H9 (cell line): ENCODE data around the gene NGRN. TPM values are rescaled to one million over a fixed set of nuclear protein-coding genes. Genes with fewer than 3 reads are reported as not detected.

Experiments
- DNase-seq: peaks from one replicate; pipeline ENCODE4 v3.0.0-alpha.2; 2017
- H2AFZ ChIP-seq: one replicate; pipeline ENCODE4 v1.6.1; 2013; ENCODE audit warnings: mild to moderate bottlenecking, low read length, control low read depth, moderate library complexity
- H2AK5ac ChIP-seq: 2 replicates; pipeline ENCODE4 v1.6.1; 2013; ENCODE audit warnings: low read length, control low read depth, mixed read lengths; ENCODE audit not compliant: insufficient read length
- H2BK120ac ChIP-seq: one replicate; pipeline ENCODE4 v1.6.1; 2013; ENCODE audit warnings: low read depth, mild to moderate bottlenecking, low read length, control low read depth, inconsistent platforms; ENCODE audit not compliant: poor library complexity, severe bottlenecking
- H2BK12ac ChIP-seq: 2 replicates; pipeline ENCODE4 v1.6.1; 2013; ENCODE audit warnings: low read length, control low read depth, mixed read lengths, low read depth; ENCODE audit not compliant: insufficient read length
- H2BK15ac ChIP-seq: 2 replicates; pipeline ENCODE4 v1.6.1; 2013; ENCODE audit warnings: low read depth, low read length, control low read depth
- H2BK20ac ChIP-seq: one replicate; pipeline ENCODE4 v1.6.1; 2013; ENCODE audit warnings: low read depth, mild to moderate bottlenecking, low read length, control low read depth, inconsistent platforms; ENCODE audit not compliant: poor library complexity, severe bottlenecking
- H2BK5ac ChIP-seq: 2 replicates; pipeline ENCODE4 v1.6.1; 2013; ENCODE audit warnings: low read length, control low read depth, mixed read lengths; ENCODE audit not compliant: insufficient read length
- H3K14ac ChIP-seq: 2 replicates; pipeline ENCODE4 v1.6.1; 2013; ENCODE audit warnings: low read length, control low read depth; ENCODE audit not compliant: insufficient read depth
- H3K18ac ChIP-seq: 2 replicates; pipeline ENCODE4 v1.6.1; 2013; ENCODE audit warnings: low read depth, mild to moderate bottlenecking, mixed read lengths, low read length, control low read depth; ENCODE audit not compliant: insufficient read length
- H3K23ac ChIP-seq: 2 replicates; pipeline ENCODE4 v1.6.1; 2013; ENCODE audit warnings: low read length, control low read depth, mixed read lengths, low read depth; ENCODE audit not compliant: insufficient read length
- H3K23me2 ChIP-seq: 2 replicates; pipeline ENCODE4 v1.6.1; 2013; ENCODE audit warnings: low read depth, mild to moderate bottlenecking, mixed read lengths, low read length, control low read depth; ENCODE audit not compliant: insufficient read length, poor library complexity, severe bottlenecking
- H3K27ac ChIP-seq: 2 replicates; pipeline ENCODE4 v1.5.1; 2013; ENCODE audit warnings: low read length, control low read depth, mixed read lengths, low read depth; ENCODE audit not compliant: insufficient read length
- H3K27me3 ChIP-seq: 2 replicates; pipeline ENCODE4 v1.6.1; 2013; ENCODE audit warnings: low read length, control low read depth, inconsistent platforms; ENCODE audit not compliant: insufficient read depth
- H3K4ac ChIP-seq: 2 replicates; pipeline ENCODE4 v1.6.1; 2013; ENCODE audit warnings: low read depth, mild to moderate bottlenecking, control low read depth, inconsistent platforms, low read length, moderate library complexity
- H3K4me1 ChIP-seq: 2 replicates; pipeline ENCODE4 v1.6.1; 2013; ENCODE audit warnings: low read length, control low read depth, inconsistent platforms; ENCODE audit not compliant: insufficient read depth
- H3K4me2 ChIP-seq: 2 replicates; pipeline ENCODE4 v1.6.1; 2013; ENCODE audit warnings: low read length, control low read depth, mixed read lengths; ENCODE audit not compliant: insufficient read length, insufficient read depth
- H3K56ac ChIP-seq: 2 replicates; pipeline ENCODE4 v1.6.1; 2013; ENCODE audit warnings: low read depth, mild to moderate bottlenecking, mixed read lengths, low read length, control low read depth; ENCODE audit not compliant: insufficient read length
- H3K79me1 ChIP-seq: 2 replicates; pipeline ENCODE4 v1.6.1; 2013; ENCODE audit warnings: low read depth, mild to moderate bottlenecking, moderate library complexity, low read length, control low read depth, inconsistent platforms; ENCODE audit not compliant: insufficient read depth, poor library complexity, severe bottlenecking
- H3K79me2 ChIP-seq: 2 replicates; pipeline ENCODE4 v1.6.1; 2013; ENCODE audit warnings: low read length, control low read depth, inconsistent platforms; ENCODE audit not compliant: insufficient read depth
- H3K9ac ChIP-seq: 2 replicates; pipeline ENCODE4 v1.6.1; 2013; ENCODE audit warnings: low read length, control low read depth, mixed read lengths; ENCODE audit not compliant: insufficient read length; ENCODE audit errors: extremely low read depth
- H3K9me3 ChIP-seq: one replicate; pipeline ENCODE4 v1.6.1; 2013; ENCODE audit warnings: low read depth, low read length, inconsistent platforms; ENCODE audit not compliant: control insufficient read depth
- H3T11ph ChIP-seq: one replicate; pipeline ENCODE4 v1.6.1; 2013; ENCODE audit warnings: mild to moderate bottlenecking, low read length, control low read depth, inconsistent platforms
- H4K20me1 ChIP-seq: one replicate; pipeline ENCODE4 v1.6.1; 2013; ENCODE audit not compliant: control insufficient read depth, insufficient read length, insufficient read depth
- H4K5ac ChIP-seq: 2 replicates; pipeline ENCODE4 v1.6.1; 2013; ENCODE audit warnings: low read depth, mild to moderate bottlenecking, mixed read lengths, low read length, control low read depth; ENCODE audit not compliant: insufficient read length
- H4K8ac ChIP-seq: replicated peaks from 2 replicates; pipeline ENCODE4 v1.6.1; 2013; ENCODE audit warnings: low read length, control low read depth, mixed read lengths, low read depth; ENCODE audit not compliant: insufficient read length
- H4K91ac ChIP-seq: 2 replicates; pipeline ENCODE4 v1.6.1; 2013; ENCODE audit warnings: low read depth, mild to moderate bottlenecking, moderate library complexity, mixed read lengths, low read length, control low read depth; ENCODE audit not compliant: insufficient read length
- H3K27ac Mint-ChIP-seq, 3 experiments: 2 replicates in 2 of 3; 3 replicates in 1 of 3; pipeline ENCODE4 v1.8.0; 2020 to 2021; ENCODE audit warnings: mixed read lengths in 3 of 3, mild to moderate bottlenecking in 1 of 3, moderate library complexity in 1 of 3
- H3K27me3 Mint-ChIP-seq: 2 replicates; pipeline ENCODE4 v1.8.0; 2021; ENCODE audit warnings: low read depth, mild to moderate bottlenecking, moderate library complexity, mixed read lengths
- H3K36me3 Mint-ChIP-seq, 3 experiments: 2 replicates in 2 of 3; 3 replicates in 1 of 3; pipeline ENCODE4 v1.8.0; 2020 to 2021; ENCODE audit warnings: low read depth in 3 of 3, mixed read lengths in 3 of 3; ENCODE audit not compliant: insufficient read depth in 1 of 3
- H3K4me1 Mint-ChIP-seq, 2 experiments: 2 replicates each; pipeline ENCODE4 v1.8.0; 2020; ENCODE audit warnings: mixed read lengths in 2 of 2
- H3K4me3 Mint-ChIP-seq, 2 experiments: 2 replicates in 1 of 2; 3 replicates in 1 of 2; pipeline ENCODE4 v1.8.0; 2020 to 2021; ENCODE audit warnings: mild to moderate bottlenecking in 2 of 2, mixed read lengths in 2 of 2, moderate library complexity in 1 of 2
- H3K9me3 Mint-ChIP-seq, 2 experiments: 2 replicates in 1 of 2; 3 replicates in 1 of 2; pipeline ENCODE4 v1.8.0; 2020; ENCODE audit warnings: mild to moderate bottlenecking in 2 of 2, mixed read lengths in 2 of 2, moderate library complexity in 1 of 2
- WGBS: extraction: QIAGEN DNeasy Blood & Tissue Kit; methylation state at CpG from one replicate; pipeline ENCODE4 v1.1.7; 2013; ENCODE audit warnings: missing lambda C conversion rate, low lambda C conversion rate, mixed read lengths; ENCODE audit not compliant: insufficient read length; ENCODE audit errors: extremely low coverage; 5-methylcytosine and 5-hydroxymethylcytosine counted together
- total RNA-seq: library from RNA; stranded (reverse); gene quantifications from 2 replicates; pipeline ENCODE4 v1.2.1, GENCODE V29; 2021
- TF ChIP-seq, protein P1 (sequence below): fragments of 200-600 bp; sonication (generic); conservative IDR thresholded peaks from 3 replicates; pipeline ENCODE4 v1.8.0; 2021; ENCODE audit warnings: antibody characterized with exemption, mild to moderate bottlenecking

NGRN gene
- total RNA-seq, 1 experiment from 2014 or later: 79.2 TPM

DNA sequence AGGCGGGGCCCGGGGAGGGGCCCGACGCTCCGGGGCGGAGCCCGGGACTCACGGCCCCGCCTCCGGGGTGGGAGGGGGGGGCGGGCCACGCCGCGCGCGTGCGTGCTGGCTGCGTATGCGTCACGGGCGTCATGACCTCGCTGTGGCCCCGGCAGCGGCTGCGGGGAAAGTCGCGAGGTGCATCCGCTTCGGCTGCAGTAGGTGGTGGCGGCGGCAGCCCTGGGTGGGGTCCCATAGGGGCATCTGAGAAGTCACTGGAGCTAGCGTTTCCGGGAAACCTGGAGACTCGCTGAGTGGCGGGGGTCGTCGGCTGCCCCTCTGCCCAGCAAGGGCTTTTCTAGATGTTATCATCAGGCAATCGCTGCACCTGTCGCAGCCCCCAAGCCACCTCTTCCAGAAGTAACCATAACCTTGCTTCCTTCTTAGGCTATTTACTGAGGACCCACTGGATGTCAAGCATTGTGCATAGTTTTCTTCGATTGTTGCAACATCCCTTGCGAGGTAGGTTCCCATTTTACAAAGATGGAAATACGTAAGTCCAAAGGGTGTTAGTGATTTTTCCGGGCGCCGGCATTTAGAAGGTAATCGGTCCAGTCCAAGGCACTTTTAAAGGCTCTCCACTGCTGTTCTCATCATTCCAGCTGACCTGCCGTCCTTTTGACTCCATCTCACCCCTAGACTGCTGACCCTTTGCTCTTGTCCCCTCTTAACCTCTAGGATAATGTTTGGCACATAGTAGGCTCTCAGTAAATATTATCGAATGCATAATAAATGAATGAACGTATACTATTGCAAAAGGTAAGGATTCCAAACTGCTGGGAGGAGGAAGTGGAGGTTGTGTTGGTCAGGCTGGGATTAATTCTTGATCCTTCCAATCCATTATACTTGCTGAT lies 31.1 kb upstream of the NGRN start, which contains the start of gene GDPGP1:
Gene GDPGP1 (plus strand): TSS at position 114 of the 893 bp plus-strand sequence. CDS start 6,700 bp downstream, outside the sequence.
- no CpG with 5 or more reads among the region's 49 CpGs for WGBS
- Mint-ChIP-seq H3K4me3 (peak within 1 kb of the TSS; percentile 76 to 81), H3K4me1 (peaks cover 15 to 16% of the 10 kb centered on the region in 2 experiments), H3K27ac (peak within 1 kb of the TSS in 1 of 3 experiments; percentile 83; a peak in 1 of 7 replicates), H3K27me3 (peaks cover 1% of the 10 kb centered on the region; the same call in 1 of the 2 replicates), H3K9me3 (no peaks in the 10 kb centered on the region), H3K36me3 (peaks cover 9 to 28% (median 20%) of the 10 kb centered on the region in 3 experiments)
- H3T11ph ChIP-seq: no peak within 1 kb of the TSS
- no peak within 1 kb of the TSS; the same call in 1 of the 2 replicates for H3K14ac ChIP-seq
- peak within 1 kb of the TSS; percentile 72 for H2AFZ ChIP-seq
- H3K18ac ChIP-seq: no peak within 1 kb of the TSS
- no peak within 1 kb of the TSS for H4K5ac ChIP-seq
- no peak within 1 kb of the TSS for H2BK20ac ChIP-seq
- H2BK15ac ChIP-seq: no peak within 1 kb of the TSS
- H4K91ac ChIP-seq: no peak within 1 kb of the TSS
- peak within 1 kb of the TSS; percentile 96 for H3K4me2 ChIP-seq
- H3K27me3 ChIP-seq: no peaks in the 10 kb centered on the region
- no peak within 1 kb of the TSS for H2AK5ac ChIP-seq
- no peak within 1 kb of the TSS for H4K8ac ChIP-seq
- DNase-seq: no peak
- H2BK5ac ChIP-seq: no peak within 1 kb of the TSS
- H3K4ac ChIP-seq: no peak within 1 kb of the TSS
- TF ChIP-seq, protein P1, sequence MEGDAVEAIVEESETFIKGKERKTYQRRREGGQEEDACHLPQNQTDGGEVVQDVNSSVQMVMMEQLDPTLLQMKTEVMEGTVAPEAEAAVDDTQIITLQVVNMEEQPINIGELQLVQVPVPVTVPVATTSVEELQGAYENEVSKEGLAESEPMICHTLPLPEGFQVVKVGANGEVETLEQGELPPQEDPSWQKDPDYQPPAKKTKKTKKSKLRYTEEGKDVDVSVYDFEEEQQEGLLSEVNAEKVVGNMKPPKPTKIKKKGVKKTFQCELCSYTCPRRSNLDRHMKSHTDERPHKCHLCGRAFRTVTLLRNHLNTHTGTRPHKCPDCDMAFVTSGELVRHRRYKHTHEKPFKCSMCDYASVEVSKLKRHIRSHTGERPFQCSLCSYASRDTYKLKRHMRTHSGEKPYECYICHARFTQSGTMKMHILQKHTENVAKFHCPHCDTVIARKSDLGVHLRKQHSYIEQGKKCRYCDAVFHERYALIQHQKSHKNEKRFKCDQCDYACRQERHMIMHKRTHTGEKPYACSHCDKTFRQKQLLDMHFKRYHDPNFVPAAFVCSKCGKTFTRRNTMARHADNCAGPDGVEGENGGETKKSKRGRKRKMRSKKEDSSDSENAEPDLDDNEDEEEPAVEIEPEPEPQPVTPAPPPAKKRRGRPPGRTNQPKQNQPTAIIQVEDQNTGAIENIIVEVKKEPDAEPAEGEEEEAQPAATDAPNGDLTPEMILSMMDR: no peak
- H4K20me1 ChIP-seq: no peaks in the 10 kb centered on the region
- no peak within 1 kb of the TSS for H3K56ac ChIP-seq
- no peaks in the 10 kb centered on the region; the same call in 1 of the 2 replicates for H3K4me1 ChIP-seq
- H2BK120ac ChIP-seq: no peak within 1 kb of the TSS
- peak within 1 kb of the TSS; percentile 38 for H3K9ac ChIP-seq
- no peaks in the 10 kb centered on the region for H3K9me3 ChIP-seq
- no peak within 1 kb of the TSS for H3K27ac ChIP-seq
- no peaks in the 10 kb centered on the region for H3K79me1 ChIP-seq
- H3K79me2 ChIP-seq: no peaks in the 10 kb centered on the region
- no peak within 1 kb of the TSS for H2BK12ac ChIP-seq
- H3K23me2 ChIP-seq: peaks cover 12% of the 10 kb centered on the region
- H3K23ac ChIP-seq: no peak within 1 kb of the TSS
